ENCODE data around the gene THSD8.
"Not testable (repeated sequence)": the region's sequence is repeated elsewhere in the genome, so short reads cannot be mapped to it uniquely, and the experiment has no call there.

THSD8 gene

GRCh38 chr19:12838886-12839756 lies 37.3 kb downstream of the THSD8 start:
- DNase-seq, result no peak
- in situ Hi-C loops (cut with HindIII; ENCODE audit: low pct_ligation_motif_present, low pct_unique_long_range_greater_than_20kb, low sequenced_read_pairs), result no loop called here

GRCh38 chr19:12840091-12841079 lies 38.5 kb downstream of the THSD8 start:
- in situ Hi-C loops (cut with HindIII; ENCODE audit: low pct_ligation_motif_present, low pct_unique_long_range_greater_than_20kb, low sequenced_read_pairs), result no loop called here

GRCh38 chr19:12841094-12841493 lies 39.2 kb downstream of the THSD8 start:
- DNase-seq, result no peak
- in situ Hi-C loops (cut with HindIII; ENCODE audit: low pct_ligation_motif_present, low pct_unique_long_range_greater_than_20kb, low sequenced_read_pairs), result no loop called here

More at GRCh38 chr19:12840091-12841079, 38.5 kb downstream of the THSD8 start:
- DNase-seq, result peak; percentile 45

- in situ Hi-C loops (cut with HindIII; ENCODE audit: low pct_ligation_motif_present, low pct_unique_long_range_greater_than_20kb, low sequenced_read_pairs), result no loop called here
- DNase-seq, result no peak
Observed at GRCh38 chr19:12842511-12842910, 40.6 kb downstream of the THSD8 start.

GRCh38 chr19:12843328-12843727 lies 41.5 kb downstream of the THSD8 start:
- DNase-seq, result no peak
- in situ Hi-C loops (cut with HindIII; ENCODE audit: low pct_ligation_motif_present, low pct_unique_long_range_greater_than_20kb, low sequenced_read_pairs), result no loop called here

DNA sequence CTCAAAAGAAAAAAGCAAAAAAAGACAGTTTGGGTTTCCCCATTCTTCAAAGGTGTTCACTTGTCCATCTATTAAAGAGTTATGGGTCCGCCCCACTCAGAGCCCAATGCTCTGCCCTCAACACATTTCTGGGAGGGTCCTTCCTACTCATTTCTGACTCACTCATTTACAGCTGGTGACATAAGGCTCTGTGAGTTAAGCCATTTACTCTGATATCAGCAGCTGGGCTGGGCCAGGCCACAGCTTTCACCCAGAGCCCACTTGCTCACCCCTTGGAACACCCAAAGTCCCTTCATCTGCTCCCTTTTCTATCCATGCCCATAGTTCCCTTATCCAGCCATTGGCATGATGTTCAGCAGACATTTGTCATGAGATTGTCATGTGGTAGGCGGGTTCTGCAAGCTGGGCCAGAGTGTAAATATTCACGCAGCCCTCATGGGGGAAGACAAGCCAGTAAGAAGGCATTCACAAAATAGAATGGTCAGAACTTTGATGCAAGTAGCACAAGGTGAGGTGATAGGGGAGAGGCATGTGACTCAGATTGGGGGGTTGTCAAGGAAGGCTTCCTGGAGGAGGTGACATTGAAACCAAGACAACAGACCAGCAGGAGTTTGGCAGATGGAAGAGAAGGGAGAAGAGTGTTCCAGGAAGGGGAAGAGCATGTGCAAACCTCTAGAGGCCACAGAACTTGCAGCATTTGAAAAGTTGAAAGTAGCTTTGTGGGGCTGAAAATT lies 42.3 kb downstream of the THSD8 start:
- in situ Hi-C loops (cut with HindIII; ENCODE audit: low pct_ligation_motif_present, low pct_unique_long_range_greater_than_20kb, low sequenced_read_pairs), result no loop called here
- no peak for DNase-seq

GRCh38 chr19:12846613-12847012 lies 44.7 kb downstream of the THSD8 start:
- in situ Hi-C loops (cut with HindIII; ENCODE audit: low pct_ligation_motif_present, low pct_unique_long_range_greater_than_20kb, low sequenced_read_pairs); DNase-seq: not testable (repeated sequence)

- in situ Hi-C loops (cut with HindIII; ENCODE audit: low pct_ligation_motif_present, low pct_unique_long_range_greater_than_20kb, low sequenced_read_pairs), result no loop called here
- peak; percentile 76 for DNase-seq
Observed at GRCh38 chr19:12847159-12848139, 45.6 kb downstream of the THSD8 start.
